ENCODE data around the gene ZFAND3.
A peak's percentile ranks its signal among the peaks of the same experiment; 100 is the strongest.

ZFAND3 gene

GRCh38 chr6:37830225-37830624, 10.7 kb downstream of the ZFAND3 start:
- no peak for DNase-seq

GRCh38 chr6:37831457-37831856, 11.9 kb downstream of the ZFAND3 start:
- DNase-seq, result no peak

- DNase-seq, result no peak
Measured at GRCh38 chr6:37835923-37836322, 16.4 kb downstream of the ZFAND3 start.

GRCh38 chr6:37838219-37838921, 18.8 kb downstream of the ZFAND3 start:
- DNase-seq, result no peak

GRCh38 chr6:37840143-37840939, 20.8 kb downstream of the ZFAND3 start:
- DNase-seq, result no peak

- no peak for DNase-seq
Measured at GRCh38 chr6:37840940-37841300, 21.4 kb downstream of the ZFAND3 start.

- no peak for DNase-seq
Measured at GRCh38 chr6:37845026-37845911, 25.7 kb downstream of the ZFAND3 start.

GRCh38 chr6:37845930-37846329, 26.4 kb downstream of the ZFAND3 start:
- no peak for DNase-seq

GRCh38 chr6:37847704-37848103, 28.2 kb downstream of the ZFAND3 start:
- DNase-seq, result no peak

GRCh38 chr6:37848371-37848770, 28.8 kb downstream of the ZFAND3 start:
- no peak for DNase-seq

GRCh38 chr6:37850260-37850659, 30.7 kb downstream of the ZFAND3 start:
- no peak for DNase-seq

GRCh38 chr6:37850728-37851285, 31.3 kb downstream of the ZFAND3 start:
- no peak for DNase-seq

- DNase-seq, result no peak
Measured at GRCh38 chr6:37851997-37852524, 32.5 kb downstream of the ZFAND3 start.

GRCh38 chr6:37856285-37856684, 36.8 kb downstream of the ZFAND3 start:
- no peak for DNase-seq

- DNase-seq, result no peak
Measured at GRCh38 chr6:37858363-37858762, 38.8 kb downstream of the ZFAND3 start.

- DNase-seq, result peak; percentile 7
Measured at GRCh38 chr6:37860226-37860839, 40.8 kb downstream of the ZFAND3 start.

- no peak for DNase-seq
Measured at GRCh38 chr6:37861452-37861851, 41.9 kb downstream of the ZFAND3 start.

- no peak for DNase-seq
Measured at GRCh38 chr6:37862430-37862829, 42.9 kb downstream of the ZFAND3 start.

- no peak for DNase-seq
Measured at GRCh38 chr6:37862992-37863391, 43.5 kb downstream of the ZFAND3 start.

GRCh38 chr6:37864250-37864649, 44.7 kb downstream of the ZFAND3 start:
- no peak for DNase-seq

- DNase-seq, result no peak
Measured at GRCh38 chr6:37865504-37865903, 46.0 kb downstream of the ZFAND3 start.

Measured in central memory CD4-positive, alpha-beta T cell (primary cell).